ENCODE measurements around the gene ZNF10. TPM values are rescaled to one million over a fixed set of nuclear protein-coding genes. Genes with fewer than 3 reads are reported as not detected.

Gene ZNF10
- total and polyA plus RNA-seq, 4 donors, result 1.8 to 5.6 (median 4.3) TPM

GRCh38 chr12:133174901-133175300 lies 44.5 kb downstream of the ZNF10 start (continued):
- TF ChIP-seq REST (IDR thresholded peaks at IDR 0.05) (no peak), TAF1 (conservative IDR thresholded peaks at IDR 0.05) (no peak), NR2F2 (IDR thresholded peaks at IDR 0.05) (no peak)

GRCh38 chr12:133180669-133181068 lies 50.2 kb downstream of the ZNF10 start:
- no peak for DNase-seq (ENCODE audit: low spot score)
- TF ChIP-seq REST (IDR thresholded peaks at IDR 0.05), result no peak
- TF ChIP-seq, protein P1, sequence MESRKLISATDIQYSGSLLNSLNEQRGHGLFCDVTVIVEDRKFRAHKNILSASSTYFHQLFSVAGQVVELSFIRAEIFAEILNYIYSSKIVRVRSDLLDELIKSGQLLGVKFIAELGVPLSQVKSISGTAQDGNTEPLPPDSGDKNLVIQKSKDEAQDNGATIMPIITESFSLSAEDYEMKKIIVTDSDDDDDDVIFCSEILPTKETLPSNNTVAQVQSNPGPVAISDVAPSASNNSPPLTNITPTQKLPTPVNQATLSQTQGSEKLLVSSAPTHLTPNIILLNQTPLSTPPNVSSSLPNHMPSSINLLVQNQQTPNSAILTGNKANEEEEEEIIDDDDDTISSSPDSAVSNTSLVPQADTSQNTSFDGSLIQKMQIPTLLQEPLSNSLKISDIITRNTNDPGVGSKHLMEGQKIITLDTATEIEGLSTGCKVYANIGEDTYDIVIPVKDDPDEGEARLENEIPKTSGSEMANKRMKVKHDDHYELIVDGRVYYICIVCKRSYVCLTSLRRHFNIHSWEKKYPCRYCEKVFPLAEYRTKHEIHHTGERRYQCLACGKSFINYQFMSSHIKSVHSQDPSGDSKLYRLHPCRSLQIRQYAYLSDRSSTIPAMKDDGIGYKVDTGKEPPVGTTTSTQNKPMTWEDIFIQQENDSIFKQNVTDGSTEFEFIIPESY (IDR thresholded peaks at IDR 0.05), result no peak
- no peak for TF ChIP-seq YY1 (IDR thresholded peaks at IDR 0.05)
- TF ChIP-seq FOXA1 (IDR thresholded peaks at IDR 0.05), result no peak
- no peak for TF ChIP-seq TAF1 (conservative IDR thresholded peaks at IDR 0.05)
- TF ChIP-seq HNF4G (IDR thresholded peaks at IDR 0.05), result no peak
- no peak for TF ChIP-seq NR2F2 (IDR thresholded peaks at IDR 0.05)
- no peak for TF ChIP-seq EGR1 (IDR thresholded peaks at IDR 0.05; ENCODE audit: low read depth in 2 of 2)
- no peak for TF ChIP-seq MAX (IDR thresholded peaks at IDR 0.05)
- no peak for TF ChIP-seq RXRA (IDR thresholded peaks at IDR 0.05)
- no peak overlapping the region for H3K9ac ChIP-seq (ENCODE audit: low read depth in 1 of 2, low read length in 2 of 2)
- no peaks in the 10 kb centered on the region for H3K27me3 ChIP-seq (ENCODE audit: control insufficient read depth in 4 of 4, insufficient read depth in 4 of 4, low read length in 3 of 4)
- H3K4me1 ChIP-seq (ENCODE audit: control insufficient read depth in 4 of 4, insufficient read depth in 4 of 4, low read length in 3 of 4), result peaks cover 0 to 15% (median 7%) of the 10 kb centered on the region in 4 donors
- peak overlapping the region in 2 of 3 donors; percentile 24 to 99 for H3K4me3 ChIP-seq (ENCODE audit: low read depth in 1 of 3, low read length in 3 of 3)
- no peak overlapping the region for H3K27ac ChIP-seq (ENCODE audit: low read depth in 1 of 2, low read length in 2 of 2)
- H3K36me3 ChIP-seq (ENCODE audit: control insufficient read depth in 4 of 4, insufficient read depth in 3 of 4, low read depth in 1 of 4, low read length in 3 of 4), result peaks cover 10 to 30% (median 28%) of the 10 kb centered on the region in 4 donors
- peaks cover 20 to 68% (median 38%) of the 10 kb centered on the region in 4 donors for H3K9me3 ChIP-seq (ENCODE audit: control insufficient read depth in 4 of 4, low read length in 3 of 4)
- 94% methylated on average over 8 of the region's 8 CpGs for WGBS

All from liver (tissue), 9 donors.